Measurements from ENCODE around the gene PLEKHG7.
"Not testable (repeated sequence)": the region's sequence is repeated elsewhere in the genome, so short reads cannot be mapped to it uniquely, and the experiment has no call there.

Gene PLEKHG7

DNA sequence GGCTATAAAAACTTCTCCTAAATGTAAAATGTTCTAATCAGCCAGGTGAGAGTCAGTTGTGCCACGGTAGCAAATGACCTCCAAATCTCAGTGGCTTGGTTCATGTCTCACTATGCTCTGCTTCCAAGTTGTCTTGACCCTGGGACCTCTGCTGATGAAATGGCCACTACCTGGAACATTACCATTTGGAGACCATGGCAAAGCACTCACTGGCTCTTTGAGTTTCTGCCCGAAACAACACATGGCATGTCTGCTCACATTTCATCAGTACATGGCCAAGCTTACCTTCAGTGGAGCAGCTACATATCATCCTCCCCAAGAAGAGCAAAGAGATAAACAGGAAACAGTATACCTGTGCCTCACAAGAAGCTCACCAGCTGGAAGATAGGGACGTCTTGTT lies 40.2 kb downstream of the PLEKHG7 start:
- Mint-ChIP-seq H3K36me3 (ENCODE audit: low read depth) (no peaks in the 10 kb centered on the region), H3K4me3 (no peak overlapping the region), H3K27me3 (no peaks in the 10 kb centered on the region), H3K27ac (no peak overlapping the region), H3K4me1 (ENCODE audit: low read depth) (peaks cover 4% of the 10 kb centered on the region), H3K9me3 (no peaks in the 10 kb centered on the region)
- intact Hi-C loops (cut with micrococcal nuclease), result no loop called here

- Mint-ChIP-seq H3K4me3 (no peak overlapping the region), H3K27me3 (no peaks in the 10 kb centered on the region), H3K36me3 (ENCODE audit: low read depth) (no peaks in the 10 kb centered on the region), H3K27ac (no peak overlapping the region), H3K9me3 (no peaks in the 10 kb centered on the region), H3K4me1 (ENCODE audit: low read depth) (peaks cover 4% of the 10 kb centered on the region)
- intact Hi-C loops (cut with micrococcal nuclease), result no loop called here
Measured at GRCh38 chr12:92745856-92746550, 43.2 kb downstream of the PLEKHG7 start.

- no peaks in the 10 kb centered on the region for H3K27me3 Mint-ChIP-seq
- no peak overlapping the region for H3K4me3 Mint-ChIP-seq
- intact Hi-C loops (cut with micrococcal nuclease), result no loop called here
- H3K27ac Mint-ChIP-seq, result no peak overlapping the region
- no peaks in the 10 kb centered on the region for H3K36me3 Mint-ChIP-seq (ENCODE audit: low read depth)
- H3K4me1 Mint-ChIP-seq (ENCODE audit: low read depth), result no peaks in the 10 kb centered on the region
- H3K9me3 Mint-ChIP-seq, result no peaks in the 10 kb centered on the region
Measured at GRCh38 chr12:92747151-92747550, 44.4 kb downstream of the PLEKHG7 start.

DNA sequence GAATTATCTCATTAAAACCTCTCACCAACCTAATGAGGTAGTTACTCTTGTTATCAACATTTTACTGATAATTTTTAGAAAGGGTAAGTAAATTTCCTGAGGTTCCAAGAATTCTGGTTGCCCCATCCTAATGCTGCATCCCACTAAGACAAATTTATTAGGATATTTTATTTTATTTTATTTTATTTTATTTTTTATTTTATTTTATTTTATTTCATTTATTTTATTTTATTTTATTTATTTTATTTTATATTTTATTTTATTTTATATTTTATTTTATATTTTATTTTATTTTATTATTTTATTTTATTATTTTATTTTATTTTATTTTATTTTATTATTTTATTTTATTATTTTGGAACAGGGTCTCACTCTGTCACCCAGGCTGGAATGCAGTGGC lies 46.9 kb downstream of the PLEKHG7 start:
- intact Hi-C loops (cut with micrococcal nuclease); H3K4me3 Mint-ChIP-seq; H3K27me3 Mint-ChIP-seq; H3K27ac Mint-ChIP-seq; H3K9me3 Mint-ChIP-seq; H3K36me3 Mint-ChIP-seq (ENCODE audit: low read depth); H3K4me1 Mint-ChIP-seq (ENCODE audit: low read depth): not testable (repeated sequence)

GRCh38 chr12:92753976-92754885 lies 51.4 kb downstream of the PLEKHG7 start:
- H3K27me3 Mint-ChIP-seq, result no peaks in the 10 kb centered on the region
- H3K9me3 Mint-ChIP-seq, result no peaks in the 10 kb centered on the region
- H3K4me1 Mint-ChIP-seq (ENCODE audit: low read depth), result no peaks in the 10 kb centered on the region
- H3K4me3 Mint-ChIP-seq, result no peak overlapping the region
- no peaks in the 10 kb centered on the region for H3K36me3 Mint-ChIP-seq (ENCODE audit: low read depth)
- no peak overlapping the region for H3K27ac Mint-ChIP-seq
- intact Hi-C loops (cut with micrococcal nuclease), result no loop called here

- Mint-ChIP-seq H3K9me3 (no peaks in the 10 kb centered on the region), H3K4me3 (no peak overlapping the region), H3K36me3 (ENCODE audit: low read depth) (no peaks in the 10 kb centered on the region), H3K4me1 (ENCODE audit: low read depth) (peaks cover 7% of the 10 kb centered on the region), H3K27ac (no peak overlapping the region), H3K27me3 (no peaks in the 10 kb centered on the region)
- intact Hi-C loops (cut with micrococcal nuclease), result no loop called here
Measured at GRCh38 chr12:92756898-92757596, 54.3 kb downstream of the PLEKHG7 start.

DNA sequence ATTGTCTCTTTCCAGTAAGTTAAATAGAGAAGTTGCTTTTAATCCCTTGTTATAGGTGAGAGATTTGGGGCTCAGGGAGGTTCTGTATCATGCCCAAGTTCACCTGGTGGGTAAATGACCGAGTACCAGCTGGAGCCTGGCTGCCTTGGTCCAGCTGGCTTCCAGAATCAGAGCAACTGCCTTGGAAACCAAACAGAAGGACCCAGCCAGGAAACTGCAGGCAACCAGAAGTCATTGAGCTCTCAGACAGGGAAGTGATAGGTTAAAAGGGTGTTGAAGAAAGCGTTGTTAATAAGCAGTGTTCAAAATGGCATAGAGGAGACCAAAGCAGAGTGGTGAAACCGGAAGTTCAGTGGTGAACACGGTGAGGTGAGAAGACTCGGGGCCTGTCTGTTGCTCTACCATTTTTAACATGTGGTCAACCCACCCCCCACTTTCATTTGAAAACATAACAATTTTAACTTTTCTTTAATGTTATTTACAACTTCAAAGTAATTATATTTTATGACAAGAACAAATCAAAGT lies 54.9 kb downstream of the PLEKHG7 start:
- H3K27me3 Mint-ChIP-seq, result no peaks in the 10 kb centered on the region
- intact Hi-C loops (cut with micrococcal nuclease), result no loop called here
- no peak overlapping the region for H3K27ac Mint-ChIP-seq
- H3K36me3 Mint-ChIP-seq (ENCODE audit: low read depth), result no peaks in the 10 kb centered on the region
- no peak overlapping the region for H3K4me3 Mint-ChIP-seq
- peaks cover 14% of the 10 kb centered on the region for H3K4me1 Mint-ChIP-seq (ENCODE audit: low read depth)
- no peaks in the 10 kb centered on the region for H3K9me3 Mint-ChIP-seq

- Mint-ChIP-seq H3K27me3 (no peaks in the 10 kb centered on the region), H3K36me3 (ENCODE audit: low read depth) (no peaks in the 10 kb centered on the region), H3K9me3 (no peaks in the 10 kb centered on the region), H3K4me3 (no peak overlapping the region), H3K27ac (no peak overlapping the region), H3K4me1 (ENCODE audit: low read depth) (peaks cover 14% of the 10 kb centered on the region)
- intact Hi-C loops (cut with micrococcal nuclease), result no loop called here
Measured at GRCh38 chr12:92759634-92760268, 57.0 kb downstream of the PLEKHG7 start.

DNA sequence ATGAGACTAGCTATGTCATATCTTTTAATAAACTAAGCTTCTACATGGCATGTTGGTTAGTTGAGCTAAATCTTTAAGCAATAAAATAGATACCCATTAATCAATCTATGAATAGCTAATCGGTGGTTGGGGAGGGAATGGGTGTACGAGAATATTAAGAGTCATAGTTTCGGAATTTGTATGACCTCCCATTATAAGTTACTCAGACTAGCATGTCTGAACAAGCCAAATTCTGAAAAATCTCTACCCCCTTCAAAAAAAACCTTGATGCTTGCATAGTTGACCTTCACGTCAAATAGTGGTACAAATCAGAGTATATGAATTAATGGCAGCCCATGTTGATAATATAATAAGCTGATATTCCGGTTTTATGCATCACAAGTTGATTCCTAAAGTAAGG lies 60.0 kb downstream of the PLEKHG7 start:
- Mint-ChIP-seq H3K4me3 (no peak overlapping the region), H3K4me1 (ENCODE audit: low read depth) (peaks cover 14% of the 10 kb centered on the region), H3K36me3 (ENCODE audit: low read depth) (peaks cover 2% of the 10 kb centered on the region), H3K27me3 (no peaks in the 10 kb centered on the region), H3K27ac (no peak overlapping the region), H3K9me3 (no peaks in the 10 kb centered on the region)
- intact Hi-C loops (cut with micrococcal nuclease), result no loop called here

GRCh38 chr12:92764831-92765230 lies 62.0 kb downstream of the PLEKHG7 start:
- intact Hi-C loops (cut with micrococcal nuclease), result no loop called here
- Mint-ChIP-seq H3K9me3 (no peaks in the 10 kb centered on the region), H3K27ac (no peak overlapping the region), H3K4me1 (ENCODE audit: low read depth) (peaks cover 23% of the 10 kb centered on the region), H3K4me3 (no peak overlapping the region), H3K36me3 (ENCODE audit: low read depth) (peaks cover 5% of the 10 kb centered on the region), H3K27me3 (no peaks in the 10 kb centered on the region)

DNA sequence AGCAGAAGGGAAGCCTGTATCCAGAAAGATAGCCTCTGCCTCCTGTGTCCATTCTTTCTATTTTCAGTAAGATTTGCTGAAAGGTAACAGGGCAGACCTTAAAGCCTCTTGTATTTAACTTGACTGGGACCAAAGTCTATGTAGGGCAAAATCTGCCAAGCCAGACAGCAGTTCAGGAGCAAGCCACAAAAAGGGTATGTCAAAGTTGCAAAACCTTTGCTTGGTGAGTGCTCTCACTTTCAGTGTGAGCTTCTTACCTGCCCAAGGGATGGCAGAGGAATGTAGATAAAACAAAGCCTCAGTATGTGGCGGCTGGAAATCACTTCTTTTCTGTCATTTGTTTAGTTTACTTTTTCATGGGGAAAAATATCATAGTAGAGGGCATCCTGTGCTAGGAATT lies 63.1 kb downstream of the PLEKHG7 start:
- Mint-ChIP-seq H3K27ac (no peak overlapping the region), H3K4me3 (no peak overlapping the region), H3K9me3 (no peaks in the 10 kb centered on the region), H3K27me3 (no peaks in the 10 kb centered on the region), H3K36me3 (ENCODE audit: low read depth) (peaks cover 12% of the 10 kb centered on the region), H3K4me1 (ENCODE audit: low read depth) (peaks cover 31% of the 10 kb centered on the region)
- intact Hi-C loops (cut with micrococcal nuclease), result no loop called here

- Mint-ChIP-seq H3K4me1 (ENCODE audit: low read depth) (peaks cover 29% of the 10 kb centered on the region), H3K9me3 (no peaks in the 10 kb centered on the region), H3K27ac (no peak overlapping the region), H3K36me3 (ENCODE audit: low read depth) (peaks cover 30% of the 10 kb centered on the region), H3K4me3 (no peak overlapping the region), H3K27me3 (no peaks in the 10 kb centered on the region)
- intact Hi-C loops (cut with micrococcal nuclease), result no loop called here
Measured at GRCh38 chr12:92769124-92769901, 66.5 kb downstream of the PLEKHG7 start.

DNA sequence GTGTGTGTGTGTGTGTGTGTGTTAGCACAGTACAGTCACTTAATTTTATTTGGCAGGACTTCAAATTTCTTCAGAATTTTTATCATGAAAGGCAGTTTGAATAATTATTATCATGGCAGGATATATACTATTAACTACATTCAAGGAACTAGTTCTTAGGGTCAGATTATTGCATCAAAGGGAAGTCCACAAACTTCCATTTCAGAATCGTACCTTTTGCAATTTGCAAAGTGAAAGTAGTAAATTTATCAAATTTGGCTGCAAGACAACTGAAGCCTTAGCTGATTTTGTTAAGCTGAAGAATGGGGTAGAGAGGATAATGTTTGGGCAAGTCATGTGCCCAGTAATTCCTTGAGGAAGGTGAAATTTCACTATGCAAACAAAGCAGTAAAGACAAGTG lies 68.2 kb downstream of the PLEKHG7 start:
- intact Hi-C loops (cut with micrococcal nuclease), result no loop called here
- Mint-ChIP-seq H3K27me3 (no peaks in the 10 kb centered on the region), H3K36me3 (ENCODE audit: low read depth) (peaks cover 37% of the 10 kb centered on the region), H3K4me3 (no peak overlapping the region), H3K27ac (no peak overlapping the region), H3K4me1 (ENCODE audit: low read depth) (peaks cover 29% of the 10 kb centered on the region), H3K9me3 (no peaks in the 10 kb centered on the region)

Measured in dendritic cell treated with granulocyte-macrophage colony-stimulating factor and Interleukin-4, amounts not matched to agents 40 ng/mL and 50 ng/mL, for 4 days (primary cell).